OCI-M1 (cell line): Measurements from ENCODE around the gene SMO.
"Not testable (repeated sequence)": the region's sequence is repeated elsewhere in the genome, so short reads cannot be mapped to it uniquely, and the experiment has no call there.

Experiments
- DNase-seq: peaks from one replicate; lab custom pipeline; 2025; lab: John Stamatoyannopoulos, UW

SMO gene

GRCh38 chr7:129169686-129170440, 18.6 kb upstream of the SMO start:
- no peak for DNase-seq

GRCh38 chr7:129170441-129171021, 17.9 kb upstream of the SMO start:
- no peak for DNase-seq

- not testable (repeated sequence) for DNase-seq
Measured at GRCh38 chr7:129173861-129174260, 14.6 kb upstream of the SMO start.

DNA sequence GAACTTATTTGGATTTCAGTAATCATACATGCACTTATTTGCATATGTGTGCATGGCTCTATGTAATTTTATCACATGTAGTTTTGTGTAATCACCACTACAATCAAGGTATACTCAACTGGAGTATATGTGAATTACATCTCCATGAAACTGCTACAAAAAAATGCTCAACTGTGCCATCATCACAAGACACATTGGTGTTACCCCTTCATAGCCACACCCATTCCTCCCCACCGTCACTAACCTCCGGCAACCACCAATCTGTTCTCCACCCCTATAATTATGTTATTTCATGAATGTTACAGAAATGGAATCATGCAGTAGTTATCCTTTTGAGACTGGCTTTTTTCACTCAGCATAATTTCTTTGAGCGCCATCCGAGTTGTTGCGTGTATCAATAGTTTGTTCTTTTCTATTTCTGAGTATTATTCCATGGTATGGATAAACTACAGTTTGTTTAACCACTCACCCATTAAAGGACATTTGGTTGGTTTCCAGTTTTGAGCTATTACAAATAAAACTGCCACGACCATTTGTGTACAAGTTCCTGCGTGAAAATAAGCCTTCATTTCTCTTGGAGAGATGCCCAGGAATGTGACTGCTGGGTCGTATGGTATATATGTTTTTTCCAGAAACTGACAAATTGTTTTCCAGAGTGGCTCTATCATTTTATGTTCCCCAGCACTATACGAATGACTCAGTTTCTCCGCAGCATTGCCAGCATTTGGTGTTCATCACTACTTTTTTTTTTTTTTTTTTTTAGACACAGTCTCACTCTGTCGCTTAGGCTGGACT, 11.3 kb upstream of the SMO start:
- no peak for DNase-seq

- no peak for DNase-seq
Measured at GRCh38 chr7:129184981-129185670, 3.3 kb upstream of the SMO start.

DNA sequence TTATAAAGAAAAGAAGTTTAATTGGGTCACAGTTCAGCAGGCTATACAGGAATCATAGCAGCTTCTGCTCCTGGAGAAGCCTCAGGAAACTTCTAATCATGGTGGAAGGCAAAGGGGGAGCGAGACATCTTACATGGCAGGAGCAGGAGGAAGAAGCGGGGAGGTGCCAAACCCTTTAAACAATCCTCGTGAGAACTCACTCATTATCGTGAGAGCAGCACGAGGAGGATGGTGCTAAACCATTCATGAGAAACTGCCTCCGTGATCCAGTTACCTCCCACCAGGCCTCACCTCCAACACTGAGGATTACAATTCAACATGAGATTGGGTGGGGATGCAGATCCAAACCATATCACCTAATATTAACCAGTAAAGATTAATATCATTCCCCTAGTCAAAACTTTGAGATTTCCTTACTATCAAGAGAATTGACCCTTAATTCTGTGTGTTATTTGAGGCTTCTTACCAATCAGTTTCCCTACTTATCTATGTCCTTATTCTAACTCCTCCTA, 1.6 kb upstream of the SMO start:
- no peak for DNase-seq

DNA sequence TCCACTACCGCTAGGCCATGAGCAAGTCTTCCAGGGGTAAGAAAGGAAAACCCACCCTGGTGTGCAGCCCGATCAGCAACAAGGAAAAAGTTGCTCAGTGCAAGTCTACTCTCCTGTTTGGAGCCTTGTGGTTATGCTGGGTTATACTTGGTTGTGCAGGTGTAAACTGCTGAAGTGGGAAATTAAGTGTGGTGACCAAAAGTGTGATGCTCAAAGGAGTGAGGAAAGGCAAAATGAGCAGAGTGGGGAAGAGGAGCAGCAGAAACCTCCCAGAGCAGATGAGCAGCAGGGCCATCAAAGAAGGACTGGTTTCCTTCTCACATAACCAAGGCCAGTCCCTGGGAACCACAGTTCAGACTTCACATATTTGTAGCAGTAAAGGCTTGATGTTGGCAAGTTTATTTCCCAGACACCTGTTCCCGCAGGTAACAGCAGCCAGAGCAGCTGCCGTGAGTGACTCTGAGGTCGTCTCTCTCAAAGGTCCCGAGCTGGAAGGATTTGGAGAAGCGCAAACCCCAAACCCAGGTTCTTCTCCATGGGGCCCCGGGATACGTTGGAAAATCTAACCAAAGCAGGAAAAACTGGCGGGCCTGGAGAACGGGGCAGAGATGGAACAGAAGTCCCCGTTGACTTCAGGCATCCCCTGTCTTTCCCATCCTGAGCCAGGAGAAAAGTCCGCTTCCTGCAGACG, 607 bp upstream of the SMO start:
- no peak for DNase-seq

DNA sequence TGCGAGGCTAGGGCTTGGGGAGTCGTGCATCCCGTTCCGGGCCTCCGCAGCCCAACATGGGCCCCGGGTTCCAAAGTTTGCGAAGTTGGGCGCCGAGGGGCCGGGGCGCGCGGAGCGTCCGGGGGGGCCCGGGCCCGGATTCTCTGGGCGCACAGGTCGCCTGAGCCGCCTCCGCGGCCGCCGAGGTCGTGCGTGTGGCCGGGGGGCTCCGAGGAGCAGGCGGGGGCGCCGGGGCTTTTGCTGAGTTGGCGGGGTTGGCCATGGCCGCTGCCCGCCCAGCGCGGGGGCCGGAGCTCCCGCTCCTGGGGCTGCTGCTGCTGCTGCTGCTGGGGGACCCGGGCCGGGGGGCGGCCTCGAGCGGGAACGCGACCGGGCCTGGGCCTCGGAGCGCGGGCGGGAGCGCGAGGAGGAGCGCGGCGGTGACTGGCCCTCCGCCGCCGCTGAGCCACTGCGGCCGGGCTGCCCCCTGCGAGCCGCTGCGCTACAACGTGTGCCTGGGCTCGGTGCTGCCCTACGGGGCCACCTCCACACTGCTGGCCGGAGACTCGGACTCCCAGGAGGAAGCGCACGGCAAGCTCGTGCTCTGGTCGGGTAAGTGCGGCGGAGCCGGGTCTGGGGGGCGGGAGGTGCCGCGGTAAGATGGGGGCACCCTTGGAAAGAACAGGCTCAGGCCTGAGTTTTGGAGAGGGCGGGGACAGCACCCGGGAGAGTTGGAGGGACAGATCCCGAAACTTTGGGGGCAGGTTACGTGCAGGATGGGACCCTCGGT, 643 bp downstream of the SMO start:
- no peak for DNase-seq

GRCh38 chr7:129189661-129190310, 1.4 kb downstream of the SMO start:
- no peak for DNase-seq

DNA sequence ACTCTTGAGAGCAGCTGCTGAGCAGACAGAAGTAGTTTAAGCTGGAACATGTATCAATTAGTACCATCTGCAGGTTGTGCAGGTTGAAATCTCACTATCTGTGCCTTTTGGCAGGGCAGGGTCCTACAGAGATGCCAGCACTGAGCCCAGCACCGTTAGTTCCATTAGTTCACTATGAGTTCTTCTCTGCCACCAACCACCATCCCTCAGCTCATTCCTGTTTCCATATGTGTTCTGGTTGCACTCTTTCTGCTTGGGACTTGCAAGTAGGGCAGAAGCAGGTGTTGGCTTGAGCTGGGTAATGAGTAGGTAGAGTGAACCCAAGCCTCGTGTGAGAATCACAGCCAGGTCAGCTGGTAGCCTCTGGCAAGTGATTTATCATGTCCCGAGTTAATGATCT, 2.8 kb downstream of the SMO start:
- DNase-seq, result no peak

- DNase-seq, result no peak
Measured at GRCh38 chr7:129193892-129194291, 5.5 kb downstream of the SMO start.

GRCh38 chr7:129197771-129198170, 9.3 kb downstream of the SMO start:
- no peak for DNase-seq

DNA sequence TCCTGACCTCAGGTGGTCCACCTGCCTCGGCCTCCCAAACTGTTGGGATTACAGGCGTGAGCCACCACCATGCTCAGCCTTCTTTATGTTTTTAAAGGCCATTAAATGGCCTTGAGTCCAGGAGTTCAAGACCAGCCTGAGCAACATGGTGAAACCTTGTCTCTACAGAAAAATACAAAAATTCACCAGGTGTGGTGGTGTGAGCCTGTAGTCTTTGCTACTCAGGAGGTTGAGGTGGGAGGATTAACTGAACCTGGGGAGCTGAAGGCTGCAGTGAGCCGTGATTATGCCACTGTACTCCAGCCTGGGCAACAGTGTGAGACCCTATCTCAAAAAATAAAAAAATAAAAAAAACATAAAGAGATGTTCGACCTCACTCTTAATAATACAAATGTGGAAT, 11.0 kb downstream of the SMO start:
- no peak for DNase-seq

GRCh38 chr7:129202058-129202777, 13.8 kb downstream of the SMO start:
- DNase-seq, result no peak

DNA sequence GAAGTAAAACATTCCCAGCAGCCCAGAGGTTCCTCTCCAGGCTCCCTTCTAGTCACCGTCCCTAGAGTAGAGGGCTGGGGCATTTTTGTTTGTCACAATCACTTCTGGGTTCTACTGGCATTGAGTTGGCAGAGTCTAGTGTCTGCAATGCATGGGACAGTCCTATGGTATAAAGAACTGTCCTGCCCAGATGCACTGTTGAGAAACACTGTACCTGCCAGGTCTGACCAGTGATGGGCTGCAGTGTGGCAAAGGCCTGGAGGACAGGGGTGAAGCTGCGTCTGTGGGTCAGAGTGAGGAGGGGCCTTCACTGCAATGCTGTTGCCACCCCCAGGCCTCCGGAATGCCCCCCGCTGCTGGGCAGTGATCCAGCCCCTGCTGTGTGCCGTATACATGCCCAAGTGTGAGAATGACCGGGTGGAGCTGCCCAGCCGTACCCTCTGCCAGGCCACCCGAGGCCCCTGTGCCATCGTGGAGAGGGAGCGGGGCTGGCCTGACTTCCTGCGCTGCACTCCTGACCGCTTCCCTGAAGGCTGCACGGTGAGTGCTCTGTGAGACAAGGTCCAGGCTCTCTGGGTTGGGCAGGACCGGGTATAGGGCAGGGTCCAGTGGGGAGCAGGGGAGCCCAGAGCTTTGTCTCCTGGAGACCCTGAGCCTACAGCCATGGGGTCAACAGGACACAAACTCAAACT, 14.8 kb downstream of the SMO start:
- DNase-seq, result no peak

DNA sequence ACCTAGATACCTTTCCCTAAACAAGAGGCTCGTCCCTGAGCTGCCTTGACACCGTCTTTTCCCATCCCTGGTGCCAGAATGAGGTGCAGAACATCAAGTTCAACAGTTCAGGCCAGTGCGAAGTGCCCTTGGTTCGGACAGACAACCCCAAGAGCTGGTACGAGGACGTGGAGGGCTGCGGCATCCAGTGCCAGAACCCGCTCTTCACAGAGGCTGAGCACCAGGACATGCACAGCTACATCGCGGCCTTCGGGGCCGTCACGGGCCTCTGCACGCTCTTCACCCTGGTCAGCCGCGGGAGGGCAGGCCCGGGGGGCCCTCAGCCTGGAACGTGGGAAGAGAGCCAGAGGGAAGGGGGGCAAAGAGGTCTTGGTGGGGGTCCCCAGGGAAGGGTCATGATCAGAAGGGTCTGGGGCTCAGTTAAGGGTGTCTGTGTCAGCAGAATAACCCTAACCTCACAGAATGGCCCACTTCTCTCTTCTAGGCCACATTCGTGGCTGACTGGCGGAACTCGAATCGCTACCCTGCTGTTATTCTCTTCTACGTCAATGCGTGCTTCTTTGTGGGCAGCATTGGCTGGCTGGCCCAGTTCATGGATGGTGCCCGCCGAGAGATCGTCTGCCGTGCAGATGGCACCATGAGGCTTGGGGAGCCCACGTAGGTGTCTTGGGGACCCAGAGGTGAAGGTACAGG, 16.8 kb downstream of the SMO start:
- no peak for DNase-seq

- no peak for DNase-seq
Measured at GRCh38 chr7:129205987-129206785, 17.8 kb downstream of the SMO start.

DNA sequence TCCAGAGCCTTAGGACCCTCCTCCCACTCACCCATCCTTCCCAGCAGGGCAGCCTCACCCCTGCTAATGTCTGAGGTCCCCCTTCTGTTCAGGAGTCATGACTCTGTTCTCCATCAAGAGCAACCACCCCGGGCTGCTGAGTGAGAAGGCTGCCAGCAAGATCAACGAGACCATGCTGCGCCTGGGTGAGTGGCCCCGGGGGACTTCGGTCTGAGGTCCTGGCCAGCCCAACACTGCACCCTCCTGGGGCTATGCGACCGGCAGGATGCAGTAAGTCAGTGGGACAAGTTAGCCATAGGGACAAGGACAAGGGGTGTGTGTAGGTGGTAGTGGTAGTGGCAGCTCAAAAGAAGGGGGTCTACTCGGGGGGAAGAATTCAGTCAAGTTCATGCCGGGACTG, 20.2 kb downstream of the SMO start:
- DNase-seq, result no peak
